ENCODE measurements around the gene CCDC91. TPM values are rescaled to one million over a fixed set of nuclear protein-coding genes. Genes with fewer than 3 reads are reported as not detected.

The CCDC91 gene, protein sequence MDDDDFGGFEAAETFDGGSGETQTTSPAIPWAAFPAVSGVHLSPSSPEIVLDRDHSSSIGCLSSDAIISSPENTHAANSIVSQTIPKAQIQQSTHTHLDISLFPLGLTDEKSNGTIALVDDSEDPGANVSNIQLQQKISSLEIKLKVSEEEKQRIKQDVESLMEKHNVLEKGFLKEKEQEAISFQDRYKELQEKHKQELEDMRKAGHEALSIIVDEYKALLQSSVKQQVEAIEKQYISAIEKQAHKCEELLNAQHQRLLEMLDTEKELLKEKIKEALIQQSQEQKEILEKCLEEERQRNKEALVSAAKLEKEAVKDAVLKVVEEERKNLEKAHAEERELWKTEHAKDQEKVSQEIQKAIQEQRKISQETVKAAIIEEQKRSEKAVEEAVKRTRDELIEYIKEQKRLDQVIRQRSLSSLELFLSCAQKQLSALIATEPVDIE
- 17.6 and 31.6 TPM in 2 replicates for total RNA-seq (2014; rRNA removed; shearing (Covaris generic); ENCODE audit: low replicate concordance)

DNA sequence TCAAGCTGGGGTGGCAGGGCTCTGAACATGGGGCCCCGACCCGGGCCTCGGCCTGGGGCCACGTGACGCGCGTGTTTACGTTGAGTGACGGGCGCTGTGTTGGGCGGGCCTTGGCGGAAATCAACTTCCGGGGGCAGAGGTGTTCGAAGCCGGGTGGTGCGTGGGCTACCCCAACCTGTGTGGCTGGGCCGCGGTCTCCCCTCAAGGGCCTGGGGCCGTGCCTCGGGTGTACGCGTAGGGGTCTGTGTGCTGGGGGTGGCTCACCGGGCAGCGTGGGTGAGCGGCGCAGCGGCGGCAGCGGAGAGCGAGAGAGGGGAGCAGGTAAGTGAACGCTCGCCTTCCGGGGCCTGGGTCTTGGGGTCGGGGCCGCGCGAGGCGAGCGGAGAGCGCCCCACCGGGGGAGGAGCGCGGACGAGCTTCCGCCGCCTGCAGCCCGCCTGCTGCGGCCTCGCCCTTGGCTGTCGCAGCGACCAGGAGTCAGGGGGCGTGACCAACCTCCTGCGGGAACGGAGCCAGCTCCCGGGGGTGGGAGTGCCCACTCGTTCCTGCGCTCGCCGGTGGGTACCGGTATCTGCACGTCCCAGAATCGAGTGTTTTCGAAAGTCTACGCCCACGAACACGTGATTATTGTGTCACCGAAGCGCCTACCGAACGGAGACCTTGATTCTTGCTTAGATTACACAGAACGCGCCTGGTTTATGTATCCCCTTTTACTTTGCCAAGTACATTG, at the start of gene CCDC91:
Gene CCDC91 (plus strand): TSS at position 136 of the 730 bp plus-strand sequence. CDS start 66,760 bp downstream, outside the sequence.
- H3K27me3 ChIP-seq: no peaks in the 10 kb centered on the region
- H3K4me3 ChIP-seq: peak within 1 kb of the TSS; percentile 79
- DNase-seq: peak; percentile 89
- H3K9me3 ChIP-seq: no peaks in the 10 kb centered on the region; the same call in 1 of the 2 replicates
- H3K36me3 ChIP-seq: no peaks in the 10 kb centered on the region

- Histone ChIP-seq H3K9me3 (no peaks in the 10 kb centered on the region), H3K27me3 (peaks cover 2% of the 10 kb centered on the region; the same call in 1 of the 2 replicates), H3K36me3 (no peaks in the 10 kb centered on the region), H3K4me3 (no peak overlapping the region)
- DNase-seq: no peak
These were observed 46.2 kb upstream of the CCDC91 start for GRCh38 chr12:28144059-28144458.

GRCh38 chr12:28144532-28144931, 45.7 kb upstream of the CCDC91 start:
- DNase-seq: no peak
- no peak overlapping the region for H3K4me3 ChIP-seq
- H3K9me3 ChIP-seq: no peaks in the 10 kb centered on the region

DNA sequence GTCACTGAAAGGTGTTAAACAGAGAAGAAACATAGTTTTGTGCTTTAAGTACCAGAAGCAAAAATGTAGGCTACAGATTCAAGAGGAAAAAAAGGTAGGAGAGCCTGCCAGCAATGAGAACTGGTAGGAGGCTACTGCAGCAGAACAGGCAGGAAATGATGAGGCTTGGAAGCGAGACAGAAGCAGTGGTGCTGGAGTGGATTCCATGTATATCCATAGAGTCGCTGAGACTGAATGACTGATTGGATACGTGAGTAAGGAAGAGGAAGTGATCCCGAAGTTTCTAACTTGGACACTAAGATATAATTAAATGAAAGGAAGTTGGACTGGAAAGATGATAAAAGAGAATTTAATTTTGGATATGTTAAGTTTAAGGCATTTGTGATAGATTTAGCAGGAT, 45.0 kb upstream of the CCDC91 start:
- Histone ChIP-seq H3K9me3 (no peaks in the 10 kb centered on the region), H3K27me3 (peaks cover 2% of the 10 kb centered on the region; the same call in 1 of the 2 replicates), H3K4me3 (no peak overlapping the region), H3K36me3 (no peaks in the 10 kb centered on the region)
- peak; percentile 12 for DNase-seq

More at GRCh38 chr12:28144532-28144931, 45.7 kb upstream of the CCDC91 start:
- H3K36me3 ChIP-seq: no peaks in the 10 kb centered on the region
- peaks cover 2% of the 10 kb centered on the region; the same call in 1 of the 2 replicates for H3K27me3 ChIP-seq

DNA sequence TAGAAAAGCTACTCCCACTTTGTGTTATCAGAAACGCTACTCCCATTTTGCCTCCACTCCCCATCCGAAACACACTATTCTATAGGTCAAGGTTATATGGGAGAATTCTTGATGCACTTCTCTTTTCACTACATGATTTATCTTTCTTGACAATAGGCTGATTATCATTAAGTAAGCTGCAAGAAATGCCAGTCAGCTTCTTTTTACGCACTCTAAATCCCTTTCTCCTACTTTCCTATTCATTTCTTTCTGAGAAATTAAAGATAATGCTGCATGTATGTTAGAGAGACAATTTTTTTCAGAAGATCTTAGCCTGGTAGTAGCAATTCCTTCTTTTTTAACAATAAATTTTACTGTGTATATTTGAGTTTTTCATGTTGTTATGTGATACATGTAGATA, 41.0 kb upstream of the CCDC91 start:
- no peak overlapping the region for H3K4me3 ChIP-seq
- H3K27me3 ChIP-seq: peaks cover 2% of the 10 kb centered on the region; the same call in 1 of the 2 replicates
- no peaks in the 10 kb centered on the region; the same call in 1 of the 2 replicates for H3K9me3 ChIP-seq
- no peaks in the 10 kb centered on the region for H3K36me3 ChIP-seq
- DNase-seq: no peak

GRCh38 chr12:28156362-28156761, 33.9 kb upstream of the CCDC91 start:
- Histone ChIP-seq H3K4me3 (no peak overlapping the region), H3K36me3 (no peaks in the 10 kb centered on the region), H3K9me3 (no peaks in the 10 kb centered on the region), H3K27me3 (no peaks in the 10 kb centered on the region)
- no peak for DNase-seq

- no peak for DNase-seq
- no peaks in the 10 kb centered on the region for H3K9me3 ChIP-seq
- H3K27me3 ChIP-seq: no peaks in the 10 kb centered on the region
- no peak overlapping the region for H3K4me3 ChIP-seq
- no peaks in the 10 kb centered on the region for H3K36me3 ChIP-seq
These were observed 33.5 kb upstream of the CCDC91 start for GRCh38 chr12:28156804-28157203.

DNA sequence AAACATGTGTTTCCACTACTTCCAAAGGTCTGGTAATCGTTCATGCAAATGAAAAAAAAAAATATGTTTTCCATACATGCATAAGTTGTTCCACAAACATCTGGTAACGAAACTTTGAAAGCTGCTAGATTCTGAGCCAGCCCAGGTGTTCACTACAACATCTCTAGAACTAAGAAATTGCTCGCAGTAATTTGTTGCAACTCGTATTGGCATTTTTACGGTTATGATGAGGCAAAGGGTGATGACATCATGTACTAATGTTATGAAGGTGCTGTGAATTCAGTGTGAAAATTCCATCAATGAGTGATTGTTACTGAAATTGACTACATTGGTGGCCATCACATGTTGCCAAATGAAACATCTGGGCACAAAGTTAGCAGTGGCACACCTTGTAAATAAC, 31.9 kb upstream of the CCDC91 start:
- H3K9me3 ChIP-seq: no peaks in the 10 kb centered on the region
- no peaks in the 10 kb centered on the region for H3K27me3 ChIP-seq
- no peak overlapping the region for H3K4me3 ChIP-seq
- no peaks in the 10 kb centered on the region for H3K36me3 ChIP-seq
- no peak for DNase-seq

- DNase-seq: no peak
- Histone ChIP-seq H3K36me3 (no peaks in the 10 kb centered on the region), H3K27me3 (no peaks in the 10 kb centered on the region), H3K4me3 (no peak overlapping the region), H3K9me3 (no peaks in the 10 kb centered on the region)
These were observed 30.6 kb upstream of the CCDC91 start for GRCh38 chr12:28159688-28160087.

- H3K4me3 ChIP-seq: no peak overlapping the region
- DNase-seq: no peak
These were observed 28.6 kb upstream of the CCDC91 start for GRCh38 chr12:28161697-28162096.

DNA sequence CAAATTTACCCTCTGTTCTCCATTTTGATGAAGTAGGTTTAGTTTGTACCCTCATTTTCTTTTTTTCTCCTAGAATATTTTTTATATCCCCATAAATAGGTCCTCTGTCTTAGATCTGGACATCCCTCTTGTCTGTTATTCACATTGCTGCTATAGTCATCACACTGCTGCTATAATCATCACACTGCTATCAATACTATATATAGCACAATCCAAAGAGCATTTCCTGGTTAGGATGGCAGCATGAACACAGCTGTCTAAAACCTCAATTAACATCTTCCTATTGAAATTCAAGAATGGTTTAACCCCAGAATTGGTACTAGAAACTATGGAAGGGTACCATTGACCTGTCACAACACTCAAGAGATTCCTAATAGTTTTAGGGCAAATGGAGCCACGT, 27.6 kb upstream of the CCDC91 start:
- no peaks in the 10 kb centered on the region for H3K9me3 ChIP-seq

More at GRCh38 chr12:28161697-28162096, 28.6 kb upstream of the CCDC91 start:
- no peaks in the 10 kb centered on the region for H3K36me3 ChIP-seq
- H3K9me3 ChIP-seq: no peaks in the 10 kb centered on the region
- H3K27me3 ChIP-seq: no peaks in the 10 kb centered on the region

DNA sequence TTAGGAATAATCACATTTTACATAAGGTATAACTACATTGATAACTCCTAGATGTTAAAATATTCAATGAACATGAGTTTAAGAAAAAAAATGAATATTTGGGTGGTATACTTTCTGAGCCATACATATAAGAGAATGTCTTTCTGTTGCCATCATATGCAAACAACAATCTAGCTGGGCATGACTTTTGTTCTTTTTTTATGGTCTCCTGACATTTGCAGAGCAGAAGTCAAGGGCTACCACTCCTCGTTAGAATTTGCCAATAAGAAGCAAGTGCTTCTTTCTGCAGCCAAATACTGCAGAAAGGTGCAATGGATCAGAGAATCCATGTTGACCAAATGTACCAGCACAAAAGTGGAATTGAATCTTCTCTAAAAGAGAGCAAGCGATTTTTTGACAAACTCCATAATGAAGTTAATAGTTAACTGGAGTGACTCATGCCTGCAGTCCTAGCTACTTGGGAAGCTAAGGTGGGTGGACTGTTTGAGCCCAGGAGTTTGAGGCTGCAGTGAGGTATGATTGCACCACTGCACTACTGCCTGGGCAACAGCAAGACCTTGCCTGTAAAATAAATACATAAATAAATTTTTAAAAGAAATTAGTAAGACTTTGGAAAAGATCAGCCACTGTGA, 25.5 kb upstream of the CCDC91 start:
- no peaks in the 10 kb centered on the region for H3K9me3 ChIP-seq
- no peaks in the 10 kb centered on the region for H3K27me3 ChIP-seq
- no peaks in the 10 kb centered on the region for H3K36me3 ChIP-seq
- H3K4me3 ChIP-seq: no peak overlapping the region
- no peak for DNase-seq

More for the DNA sequence above, 27.6 kb upstream of the CCDC91 start:
- Histone ChIP-seq H3K4me3 (no peak overlapping the region), H3K27me3 (no peaks in the 10 kb centered on the region), H3K36me3 (no peaks in the 10 kb centered on the region)
- DNase-seq: no peak

GRCh38 chr12:28167981-28168485, 22.2 kb upstream of the CCDC91 start:
- H3K36me3 ChIP-seq: no peaks in the 10 kb centered on the region
- no peaks in the 10 kb centered on the region for H3K27me3 ChIP-seq
- no peaks in the 10 kb centered on the region for H3K9me3 ChIP-seq
- DNase-seq: no peak
- no peak overlapping the region for H3K4me3 ChIP-seq

DNA sequence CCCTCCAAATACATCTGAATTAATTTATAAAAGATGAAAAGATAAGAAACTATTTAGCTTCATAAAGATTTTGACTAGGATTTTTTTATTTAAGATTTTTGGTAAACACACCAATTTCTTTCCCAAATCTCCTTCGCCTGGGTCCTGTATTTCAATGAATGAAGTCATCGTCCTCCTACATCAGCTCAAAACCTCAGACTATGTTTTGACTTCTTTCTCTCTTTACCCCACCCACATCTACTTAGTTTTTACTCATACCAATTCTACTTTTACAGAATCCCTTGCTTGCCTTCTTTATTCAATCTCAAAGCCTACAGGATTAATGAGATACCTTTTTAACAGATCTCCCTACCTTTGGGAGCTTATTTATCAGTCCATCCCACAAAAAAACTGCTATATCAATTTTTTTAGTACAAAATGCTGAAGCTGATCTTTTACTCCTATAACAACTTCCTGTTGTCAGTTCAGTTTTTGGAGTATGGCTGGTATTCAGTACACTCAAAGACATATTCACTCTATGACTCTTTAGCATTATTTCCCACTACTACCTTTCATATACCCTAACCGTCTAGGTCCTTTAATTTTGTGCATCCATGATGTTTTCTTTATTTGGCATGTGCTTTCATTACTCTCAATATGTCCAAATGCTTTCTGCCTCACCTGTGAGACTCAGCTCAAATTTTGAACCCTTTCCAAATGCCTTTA, 18.7 kb upstream of the CCDC91 start:
- no peak for DNase-seq
- Histone ChIP-seq H3K9me3 (no peaks in the 10 kb centered on the region), H3K4me3 (no peak overlapping the region), H3K27me3 (no peaks in the 10 kb centered on the region), H3K36me3 (no peaks in the 10 kb centered on the region)

GRCh38 chr12:28172434-28173030, 17.7 kb upstream of the CCDC91 start:
- no peaks in the 10 kb centered on the region for H3K27me3 ChIP-seq
- no peak overlapping the region for H3K4me3 ChIP-seq
- H3K9me3 ChIP-seq: no peaks in the 10 kb centered on the region
- DNase-seq: peak; percentile 29
- H3K36me3 ChIP-seq: no peaks in the 10 kb centered on the region

GRCh38 chr12:28173440-28173839, 16.8 kb upstream of the CCDC91 start:
- DNase-seq: no peak
- Histone ChIP-seq H3K36me3 (no peaks in the 10 kb centered on the region), H3K4me3 (no peak overlapping the region), H3K27me3 (no peaks in the 10 kb centered on the region), H3K9me3 (no peaks in the 10 kb centered on the region)
